Type B pancreatic cell (in vitro differentiated cells): ENCODE measurements around the gene SYNDIG1. TPM values are rescaled to one million over a fixed set of nuclear protein-coding genes. Genes with fewer than 3 reads are reported as not detected.

Experiments
- DNase-seq: peaks from one replicate; pipeline ENCODE4 v3.0.0; 2021; ENCODE audit warnings: mixed read lengths; ENCODE audit not compliant: unreplicated experiment; ENCODE audit errors: extremely low spot score
- H3K27ac Mint-ChIP-seq: 2 replicates; pipeline ENCODE4 v1.8.0; 2021; ENCODE audit warnings: mild to moderate bottlenecking, mixed read lengths
- H3K27me3 Mint-ChIP-seq: 2 replicates; pipeline ENCODE4 v1.8.0; 2021; ENCODE audit warnings: mixed read lengths
- H3K36me3 Mint-ChIP-seq: 2 replicates; pipeline ENCODE4 v1.8.0; 2021; ENCODE audit warnings: mixed read lengths
- H3K4me1 Mint-ChIP-seq: one replicate; pipeline ENCODE4 v1.8.0; 2021; ENCODE audit warnings: mixed read lengths; ENCODE audit not compliant: unreplicated experiment
- H3K4me3 Mint-ChIP-seq: 2 replicates; pipeline ENCODE4 v1.8.0; 2021; ENCODE audit warnings: mild to moderate bottlenecking, mixed read lengths
- H3K9me3 Mint-ChIP-seq: 2 replicates; pipeline ENCODE4 v1.8.0; 2021; ENCODE audit warnings: mixed read lengths
- CTCF ChIP-seq: fragments of 200-600 bp; sonication (generic); conservative IDR thresholded peaks from 2 replicates; pipeline ENCODE4 v1.5.0; 2021; ENCODE audit warnings: antibody characterized with exemption, mild to moderate bottlenecking
- long read RNA-seq: library from polyadenylated mRNA; unstranded; transcript quantifications from one replicate; pipeline ENCODE4 v2.0.0, GENCODE V29; 2020
- total RNA-seq: library from RNA; stranded (reverse); gene quantifications from 2 replicates; pipeline ENCODE4 v1.2.1, GENCODE V29; 2021; ENCODE audit warnings: low replicate concordance

The SYNDIG1 gene
- total RNA-seq: 4.1 and 4.3 TPM in 2 replicates
- long read RNA-seq, partial matches to known transcripts: 0 of 10 reads
- long read RNA-seq, other reads (novel, unspliced or antisense): 6 of 10 reads

- H3K4me3 Mint-ChIP-seq: peak within 1 kb of the TSS; percentile 89
- H3K9me3 Mint-ChIP-seq: no peaks in the 10 kb centered on the region
- TF ChIP-seq CTCF: no peak
- H3K27ac Mint-ChIP-seq: no peak within 1 kb of the TSS
- no peak for DNase-seq
- H3K27me3 Mint-ChIP-seq: peaks cover 85% of the 10 kb centered on the region
- H3K4me1 Mint-ChIP-seq: peaks cover 5% of the 10 kb centered on the region
- no peaks in the 10 kb centered on the region for H3K36me3 Mint-ChIP-seq
Measured at GRCh38 chr20:24469116-24469893, at the start of gene SYNDIG1. SYNDIG1 (plus strand) TSS chr20:24469629; CDS start chr20:24543098, 73,469 bp downstream.

GRCh38 chr20:24419786-24420185 lies 49.6 kb upstream of the SYNDIG1 start:
- no peak overlapping the region for H3K4me3 Mint-ChIP-seq
- no peaks in the 10 kb centered on the region for H3K27me3 Mint-ChIP-seq
- no peak for DNase-seq

GRCh38 chr20:24420567-24420966 lies 48.9 kb upstream of the SYNDIG1 start:
- peaks cover under 1% of the 10 kb centered on the region for H3K27me3 Mint-ChIP-seq
- H3K4me1 Mint-ChIP-seq: no peaks in the 10 kb centered on the region
- TF ChIP-seq CTCF: no peak
- H3K27ac Mint-ChIP-seq: no peak overlapping the region
- H3K4me3 Mint-ChIP-seq: no peak overlapping the region
- no peak for DNase-seq
- no peaks in the 10 kb centered on the region for H3K36me3 Mint-ChIP-seq
- peaks cover 5% of the 10 kb centered on the region for H3K9me3 Mint-ChIP-seq

More at GRCh38 chr20:24419786-24420185, 49.6 kb upstream of the SYNDIG1 start:
- TF ChIP-seq CTCF: no peak
- no peaks in the 10 kb centered on the region for H3K36me3 Mint-ChIP-seq
- H3K27ac Mint-ChIP-seq: no peak overlapping the region
- no peaks in the 10 kb centered on the region for H3K4me1 Mint-ChIP-seq
- H3K9me3 Mint-ChIP-seq: peaks cover 5% of the 10 kb centered on the region

GRCh38 chr20:24421071-24421470 lies 48.4 kb upstream of the SYNDIG1 start:
- H3K36me3 Mint-ChIP-seq: no peaks in the 10 kb centered on the region
- H3K9me3 Mint-ChIP-seq: peaks cover under 1% of the 10 kb centered on the region
- no peak overlapping the region for H3K4me3 Mint-ChIP-seq
- peaks cover 3% of the 10 kb centered on the region for H3K27me3 Mint-ChIP-seq
- no peak for TF ChIP-seq CTCF
- no peaks in the 10 kb centered on the region for H3K4me1 Mint-ChIP-seq
- DNase-seq: no peak
- no peak overlapping the region for H3K27ac Mint-ChIP-seq

- DNase-seq: no peak
- Mint-ChIP-seq H3K9me3 (no peaks in the 10 kb centered on the region), H3K4me3 (no peak overlapping the region), H3K27ac (no peak overlapping the region), H3K27me3 (peaks cover 3% of the 10 kb centered on the region), H3K36me3 (no peaks in the 10 kb centered on the region), H3K4me1 (no peaks in the 10 kb centered on the region)
- TF ChIP-seq CTCF: no peak
Measured at GRCh38 chr20:24422091-24422760, 47.2 kb upstream of the SYNDIG1 start.
